ENCODE data around the gene RASEF.

Gene RASEF

GRCh38 chr9:83012922-83013838 is 49.8 kb downstream of the RASEF start:
- DNase-seq (ENCODE audit: low read depth in 2 of 2), result no peak

GRCh38 chr9:83012168-83012921 is 50.6 kb downstream of the RASEF start:
- DNase-seq (ENCODE audit: low read depth in 2 of 2), result no peak

- DNase-seq (ENCODE audit: low read depth in 2 of 2), result no peak
These were observed 51.3 kb downstream of the RASEF start for GRCh38 chr9:83011611-83012010.

- DNase-seq (ENCODE audit: low read depth in 2 of 2), result no peak
These were observed 55.2 kb downstream of the RASEF start for GRCh38 chr9:83007521-83008300.

GRCh38 chr9:83006378-83006777 is 56.6 kb downstream of the RASEF start:
- no peak for DNase-seq (ENCODE audit: low read depth in 2 of 2)

- DNase-seq (ENCODE audit: low read depth in 2 of 2), result no peak
These were observed 57.0 kb downstream of the RASEF start for GRCh38 chr9:83005963-83006362.

- DNase-seq (ENCODE audit: low read depth in 2 of 2), result no peak
These were observed 57.6 kb downstream of the RASEF start for GRCh38 chr9:83005361-83005760.

- DNase-seq (ENCODE audit: low read depth in 2 of 2), result no peak
These were observed 60.6 kb downstream of the RASEF start for GRCh38 chr9:83002329-83002728.

GRCh38 chr9:83000765-83001164 is 62.2 kb downstream of the RASEF start:
- no peak for DNase-seq (ENCODE audit: low read depth in 2 of 2)

- DNase-seq (ENCODE audit: low read depth in 2 of 2), result no peak
These were observed 64.5 kb downstream of the RASEF start for GRCh38 chr9:82998409-82998808.

- no peak for DNase-seq (ENCODE audit: low read depth in 2 of 2)
These were observed 65.3 kb downstream of the RASEF start for GRCh38 chr9:82997476-82998140.

GRCh38 chr9:82996941-82997340 is 66.0 kb downstream of the RASEF start:
- DNase-seq (ENCODE audit: low read depth in 2 of 2), result no peak

- no peak for DNase-seq (ENCODE audit: low read depth in 2 of 2)
These were observed 68.9 kb downstream of the RASEF start for GRCh38 chr9:82993856-82994605.

- DNase-seq (ENCODE audit: low read depth in 2 of 2), result no peak
These were observed 71.3 kb downstream of the RASEF start for GRCh38 chr9:82991671-82992070.

GRCh38 chr9:82989929-82990328 is 73.0 kb downstream of the RASEF start:
- DNase-seq (ENCODE audit: low read depth in 2 of 2), result no peak

- DNase-seq (ENCODE audit: low read depth in 2 of 2), result no peak
These were observed 74.5 kb downstream of the RASEF start for GRCh38 chr9:82988488-82988887.

- DNase-seq (ENCODE audit: low read depth in 2 of 2), result no peak
These were observed 75.4 kb downstream of the RASEF start for GRCh38 chr9:82987370-82988189.

- no peak for DNase-seq (ENCODE audit: low read depth in 2 of 2)
These were observed 81.4 kb downstream of the RASEF start for GRCh38 chr9:82981552-82981951.

GRCh38 chr9:82975176-82975575 is 87.8 kb downstream of the RASEF start:
- no peak for DNase-seq (ENCODE audit: low read depth in 2 of 2)

- no peak for DNase-seq (ENCODE audit: low read depth in 2 of 2)
These were observed 90.5 kb downstream of the RASEF start for GRCh38 chr9:82972446-82972845.

Measured in stimulated activated CD4-positive, alpha-beta T cell treated with anti-CD3 and anti-CD28 coated beads, Interleukin-12 subunit alpha, Interleukin-12 subunit beta, amount 100 ng/mL, for 24 hours (primary cell).